Effector memory CD8-positive, alpha-beta T cell (primary cell): Measurements from ENCODE around the gene NCBP1.

Experiments
- ATAC-seq: fragments of 150-1000 bp; cut with Tn5 transposase; replicated peaks from 2 replicates; pipeline ENCODE4 v1.10.0; 2021; ENCODE audit warnings: mild to moderate bottlenecking, moderate library complexity
- DNase-seq, 3 experiments: peaks; one replicate each; pipeline ENCODE4 v3.0.0; 2021
- H3K27ac Mint-ChIP-seq, 2 donors: one replicate each; pipeline ENCODE4 v1.8.0; 2022; ENCODE audit warnings: mild to moderate bottlenecking in 2 of 2, mixed read lengths in 2 of 2, moderate library complexity in 2 of 2
- H3K27me3 Mint-ChIP-seq, 2 donors: one replicate each; pipeline ENCODE4 v1.8.0; 2022; ENCODE audit warnings: mixed read lengths in 2 of 2
- H3K36me3 Mint-ChIP-seq: one replicate; pipeline ENCODE4 v1.8.0; 2022; ENCODE audit warnings: mild to moderate bottlenecking, moderate library complexity, mixed read lengths; ENCODE audit not compliant: insufficient read depth
- H3K4me1 Mint-ChIP-seq, 2 donors: one replicate each; pipeline ENCODE4 v1.8.0; 2022; ENCODE audit warnings: low read depth in 2 of 2, mixed read lengths in 2 of 2
- H3K4me3 Mint-ChIP-seq, 2 donors: one replicate each; pipeline ENCODE4 v1.8.0; 2022; ENCODE audit warnings: mild to moderate bottlenecking in 2 of 2, mixed read lengths in 2 of 2, moderate library complexity in 2 of 2
- H3K9me3 Mint-ChIP-seq, 2 donors: one replicate each; pipeline ENCODE4 v1.8.0; 2022; ENCODE audit warnings: mixed read lengths in 2 of 2

Gene NCBP1

DNA sequence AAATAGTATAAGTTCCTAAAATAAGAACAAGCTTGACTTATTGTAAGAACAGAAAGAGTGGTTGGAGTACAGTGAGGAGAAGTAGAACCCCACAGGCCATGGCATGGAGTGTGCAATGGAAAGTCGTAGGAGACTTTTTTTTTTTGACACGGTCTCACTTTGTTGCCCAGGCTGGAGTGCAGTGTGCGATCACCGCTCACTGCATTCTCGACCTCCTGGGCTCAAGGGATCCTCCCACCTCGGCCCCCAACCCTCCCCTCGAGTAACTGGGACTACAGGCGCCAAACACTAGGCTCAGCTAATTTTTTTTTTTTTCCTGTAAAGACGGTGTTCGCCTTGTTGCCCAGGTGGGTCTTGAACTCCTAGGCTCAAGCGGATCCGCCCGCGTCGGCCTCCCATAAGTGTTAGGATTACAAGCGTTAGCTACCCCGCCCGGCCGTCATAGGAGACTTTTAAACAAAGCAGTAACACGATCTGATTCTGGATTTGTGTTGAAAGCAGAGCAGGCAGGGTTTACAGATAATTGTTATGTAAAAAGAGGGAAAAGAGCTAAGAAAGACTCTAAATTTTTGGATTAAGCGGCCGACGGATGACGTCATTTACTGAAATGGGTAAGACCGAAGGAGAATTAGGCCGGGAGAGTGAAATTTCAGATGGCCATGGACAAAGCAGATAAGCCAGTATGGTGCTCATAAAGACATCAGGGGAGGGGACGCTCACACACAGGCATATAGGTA is 1.2 kb upstream of the NCBP1 start:
- ATAC-seq: peak; percentile 1
- H3K27ac Mint-ChIP-seq: peak overlapping the region; percentile 98 to 99
- no peak for DNase-seq
- H3K4me1 Mint-ChIP-seq: peaks cover 30 to 47% of the 10 kb centered on the region in 2 donors
- peaks cover 26% of the 10 kb centered on the region for H3K36me3 Mint-ChIP-seq
- peak overlapping the region; percentile 88 to 92 for H3K4me3 Mint-ChIP-seq
- no peaks in the 10 kb centered on the region for H3K27me3 Mint-ChIP-seq
- H3K9me3 Mint-ChIP-seq: no peaks in the 10 kb centered on the region

- no peaks in the 10 kb centered on the region for H3K9me3 Mint-ChIP-seq
- ATAC-seq (no peak), DNase-seq (peak in 1 of 3 experiments; percentile 5)
- H3K4me1 Mint-ChIP-seq: peaks cover 37 to 60% of the 10 kb centered on the region in 2 donors
- peaks cover 29% of the 10 kb centered on the region for H3K36me3 Mint-ChIP-seq
- H3K27me3 Mint-ChIP-seq: no peaks in the 10 kb centered on the region
- H3K4me3 Mint-ChIP-seq: peak overlapping the region; percentile 88 to 92
- peak overlapping the region; percentile 98 to 99 for H3K27ac Mint-ChIP-seq
Measured at GRCh38 chr9:97633859-97634490, 354 bp downstream of the NCBP1 start.

- no peak for DNase-seq
- H3K27ac Mint-ChIP-seq: peak overlapping the region; percentile 98 to 99
- no peaks in the 10 kb centered on the region for H3K27me3 Mint-ChIP-seq
- ATAC-seq: no peak
- peaks cover 30% of the 10 kb centered on the region for H3K36me3 Mint-ChIP-seq
- peaks cover 40 to 61% of the 10 kb centered on the region in 2 donors for H3K4me1 Mint-ChIP-seq
- H3K9me3 Mint-ChIP-seq: no peaks in the 10 kb centered on the region
- peak overlapping the region; percentile 88 to 92 for H3K4me3 Mint-ChIP-seq
Measured at GRCh38 chr9:97635026-97635425, 1.4 kb downstream of the NCBP1 start.

GRCh38 chr9:97636903-97637302 is 3.3 kb downstream of the NCBP1 start:
- peak overlapping the region in 1 of 2 donors; percentile 47 for H3K4me3 Mint-ChIP-seq
- H3K27me3 Mint-ChIP-seq: no peaks in the 10 kb centered on the region
- H3K9me3 Mint-ChIP-seq: no peaks in the 10 kb centered on the region
- peaks cover 34% of the 10 kb centered on the region for H3K36me3 Mint-ChIP-seq
- no peak for ATAC-seq
- H3K27ac Mint-ChIP-seq: peak overlapping the region; percentile 9 to 45
- H3K4me1 Mint-ChIP-seq: peaks cover 41 to 60% of the 10 kb centered on the region in 2 donors
- no peak for DNase-seq

GRCh38 chr9:97638666-97639065 is 5.0 kb downstream of the NCBP1 start:
- no peak overlapping the region for H3K4me3 Mint-ChIP-seq
- H3K36me3 Mint-ChIP-seq: peaks cover 22% of the 10 kb centered on the region

DNA sequence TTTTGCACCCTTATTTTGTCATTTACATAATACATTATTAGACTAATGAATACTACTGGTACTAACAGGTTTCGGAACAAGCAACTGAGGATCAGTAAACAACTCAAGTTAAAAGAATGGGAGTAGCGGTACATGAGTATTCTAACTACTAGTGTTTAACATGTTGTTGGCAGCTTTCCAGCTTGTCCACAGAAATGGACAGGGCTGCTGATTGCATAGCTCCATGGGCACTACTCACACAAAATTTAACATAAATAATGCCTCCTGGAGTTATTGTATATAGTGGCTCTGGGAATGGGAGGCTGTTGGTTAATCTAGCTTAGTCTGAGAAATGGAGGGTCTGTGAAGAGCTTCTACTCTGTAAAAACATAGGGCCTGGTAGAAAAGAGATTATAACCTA is 6.7 kb downstream of the NCBP1 start:
- H3K4me3 Mint-ChIP-seq: no peak overlapping the region

More at GRCh38 chr9:97638666-97639065, 5.0 kb downstream of the NCBP1 start:
- Mint-ChIP-seq H3K4me1 (peaks cover 34 to 54% of the 10 kb centered on the region in 2 donors), H3K27me3 (no peaks in the 10 kb centered on the region), H3K9me3 (no peaks in the 10 kb centered on the region), H3K27ac (peak overlapping the region in 1 of 2 donors; percentile 68)
- ATAC-seq (no peak), DNase-seq (no peak)

GRCh38 chr9:97645720-97646119 is 12.1 kb downstream of the NCBP1 start:
- H3K4me3 Mint-ChIP-seq: no peak overlapping the region
- H3K27ac Mint-ChIP-seq: peak overlapping the region in 1 of 2 donors; percentile 35
- H3K27me3 Mint-ChIP-seq: no peaks in the 10 kb centered on the region
- H3K36me3 Mint-ChIP-seq: peaks cover 64% of the 10 kb centered on the region
- H3K4me1 Mint-ChIP-seq: peaks cover 1 to 10% of the 10 kb centered on the region in 2 donors
- H3K9me3 Mint-ChIP-seq: no peaks in the 10 kb centered on the region
- no peak for DNase-seq
- ATAC-seq: no peak

More for the DNA sequence above, 6.7 kb downstream of the NCBP1 start:
- no peak for DNase-seq
- peaks cover 20% of the 10 kb centered on the region for H3K36me3 Mint-ChIP-seq
- ATAC-seq: no peak
- peaks cover 24 to 47% of the 10 kb centered on the region in 2 donors for H3K4me1 Mint-ChIP-seq
- H3K27ac Mint-ChIP-seq: peak overlapping the region in 1 of 2 donors; percentile 31
- H3K27me3 Mint-ChIP-seq: no peaks in the 10 kb centered on the region
- H3K9me3 Mint-ChIP-seq: no peaks in the 10 kb centered on the region

DNA sequence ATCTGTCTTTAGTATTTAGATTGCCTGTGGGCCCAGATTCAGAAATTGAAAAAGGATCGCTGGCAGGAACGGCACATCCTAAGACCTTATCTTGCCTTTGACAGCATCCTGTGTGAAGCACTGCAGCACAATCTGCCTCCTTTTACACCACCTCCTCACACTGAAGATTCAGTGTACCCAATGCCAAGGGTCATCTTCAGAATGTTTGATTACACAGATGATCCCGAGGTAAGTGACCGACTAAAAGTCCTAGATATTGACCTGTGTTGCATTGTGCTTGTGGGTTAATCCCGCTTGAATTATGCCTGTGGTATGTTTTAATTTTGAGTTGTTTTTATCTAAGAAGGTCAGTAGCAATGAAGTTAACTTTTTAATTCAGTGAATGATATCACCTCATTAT is 14.4 kb downstream of the NCBP1 start:
- Mint-ChIP-seq H3K27ac (no peak overlapping the region), H3K4me3 (no peak overlapping the region), H3K9me3 (no peaks in the 10 kb centered on the region), H3K36me3 (peaks cover 75% of the 10 kb centered on the region), H3K4me1 (peaks cover 1 to 9% of the 10 kb centered on the region in 2 donors), H3K27me3 (no peaks in the 10 kb centered on the region)
- ATAC-seq (no peak), DNase-seq (no peak)

GRCh38 chr9:97651646-97652045 is 18.0 kb downstream of the NCBP1 start:
- Mint-ChIP-seq H3K4me1 (no peaks in the 10 kb centered on the region), H3K9me3 (no peaks in the 10 kb centered on the region), H3K36me3 (peaks cover 94% of the 10 kb centered on the region), H3K4me3 (no peak overlapping the region), H3K27me3 (no peaks in the 10 kb centered on the region), H3K27ac (no peak overlapping the region)
- no peak for DNase-seq
- ATAC-seq: no peak

DNA sequence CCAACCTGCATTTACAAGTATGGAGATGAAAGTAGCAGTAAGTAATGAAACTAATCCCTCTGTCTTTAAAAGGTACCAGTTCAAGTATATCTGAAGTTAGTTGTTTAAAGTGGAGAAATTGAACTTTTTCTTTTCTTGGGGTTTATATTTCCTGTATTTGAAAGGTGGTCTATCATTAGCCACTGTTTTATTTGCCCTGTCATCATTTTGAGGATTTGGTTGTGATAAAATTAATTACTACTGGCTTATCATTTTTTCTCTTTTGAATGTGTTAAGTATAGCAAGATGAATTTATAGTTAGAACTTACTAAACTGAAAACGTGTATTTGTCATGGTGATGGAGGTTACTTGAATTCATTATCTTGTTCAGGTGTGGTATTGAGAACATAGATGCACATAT is 25.1 kb downstream of the NCBP1 start:
- Mint-ChIP-seq H3K27me3 (no peaks in the 10 kb centered on the region), H3K36me3 (peaks cover 89% of the 10 kb centered on the region), H3K27ac (peak overlapping the region in 1 of 2 donors; percentile 38), H3K9me3 (no peaks in the 10 kb centered on the region), H3K4me3 (no peak overlapping the region), H3K4me1 (no peaks in the 10 kb centered on the region)
- ATAC-seq: no peak
- DNase-seq: no peak

DNA sequence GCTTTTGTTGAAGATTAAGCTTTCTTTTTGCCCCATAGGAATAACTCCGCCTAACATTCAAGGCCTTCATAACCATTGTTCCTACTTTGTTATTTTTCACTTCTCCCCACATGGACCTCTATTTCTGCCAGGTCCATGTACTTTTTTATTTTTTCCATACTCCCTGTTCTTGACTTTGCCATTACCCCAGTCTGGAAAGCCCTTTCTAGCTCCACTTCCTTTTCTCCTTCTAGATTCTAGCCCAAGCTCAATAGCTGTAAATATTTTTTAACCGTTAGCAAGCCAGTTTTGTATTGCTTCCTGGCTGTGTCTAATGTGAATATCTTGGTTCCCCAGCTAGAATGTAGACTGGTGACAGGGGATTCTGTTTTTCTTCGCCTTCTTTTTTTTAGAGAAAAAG is 26.1 kb downstream of the NCBP1 start:
- Mint-ChIP-seq H3K27ac (peak overlapping the region; percentile 10 to 38), H3K4me3 (no peak overlapping the region), H3K27me3 (no peaks in the 10 kb centered on the region), H3K9me3 (no peaks in the 10 kb centered on the region), H3K36me3 (peaks cover 87% of the 10 kb centered on the region), H3K4me1 (peaks cover 0 to 2% of the 10 kb centered on the region in 2 donors)
- ATAC-seq (no peak), DNase-seq (no peak)

DNA sequence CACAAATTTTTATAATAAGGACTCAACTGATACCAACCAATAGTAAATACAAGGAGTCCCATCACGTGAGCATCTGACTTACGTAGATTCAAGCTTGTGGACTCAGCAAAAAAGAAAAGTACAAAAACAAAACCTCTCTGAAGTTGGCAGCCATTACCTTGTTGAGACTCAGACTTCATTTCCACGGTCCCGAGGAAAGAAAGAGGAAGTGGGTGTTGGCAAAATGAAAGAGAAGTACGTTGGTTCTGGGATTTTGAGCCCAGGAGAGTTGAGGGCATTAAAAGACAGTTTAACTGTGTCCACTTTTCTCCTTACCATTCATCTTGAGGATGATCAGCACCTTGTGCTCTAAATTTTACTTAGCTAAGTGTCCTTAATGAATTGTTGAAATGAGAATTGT is 26.7 kb downstream of the NCBP1 start:
- H3K36me3 Mint-ChIP-seq: peaks cover 81% of the 10 kb centered on the region
- DNase-seq (no peak), ATAC-seq (no peak)
- H3K4me1 Mint-ChIP-seq: peaks cover 0 to 2% of the 10 kb centered on the region in 2 donors
- no peak overlapping the region for H3K4me3 Mint-ChIP-seq
- no peaks in the 10 kb centered on the region for H3K27me3 Mint-ChIP-seq
- H3K27ac Mint-ChIP-seq: peak overlapping the region in 1 of 2 donors; percentile 10
- H3K9me3 Mint-ChIP-seq: no peaks in the 10 kb centered on the region

DNA sequence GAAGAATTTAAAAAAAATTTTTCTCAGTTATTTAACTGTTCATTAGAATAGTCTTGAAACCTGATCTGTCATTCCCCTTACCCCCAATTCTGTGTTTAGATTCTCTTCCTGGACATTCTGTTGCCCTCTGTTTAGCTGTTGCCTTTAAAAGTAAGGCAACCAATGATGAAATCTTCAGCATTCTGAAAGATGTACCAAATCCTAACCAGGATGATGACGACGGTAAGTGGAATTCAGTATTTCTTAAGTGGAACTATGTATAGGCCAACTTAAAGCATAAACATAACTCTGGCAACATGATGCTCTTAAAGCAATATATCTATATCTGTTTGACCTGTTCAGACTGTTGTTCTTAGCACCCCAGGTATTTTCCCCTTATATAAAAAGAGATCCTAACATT is 27.2 kb downstream of the NCBP1 start:
- Mint-ChIP-seq H3K4me3 (no peak overlapping the region), H3K36me3 (peaks cover 77% of the 10 kb centered on the region), H3K27ac (no peak overlapping the region), H3K9me3 (no peaks in the 10 kb centered on the region), H3K27me3 (no peaks in the 10 kb centered on the region), H3K4me1 (peaks cover 0 to 2% of the 10 kb centered on the region in 2 donors)
- ATAC-seq (no peak), DNase-seq (no peak)

DNA sequence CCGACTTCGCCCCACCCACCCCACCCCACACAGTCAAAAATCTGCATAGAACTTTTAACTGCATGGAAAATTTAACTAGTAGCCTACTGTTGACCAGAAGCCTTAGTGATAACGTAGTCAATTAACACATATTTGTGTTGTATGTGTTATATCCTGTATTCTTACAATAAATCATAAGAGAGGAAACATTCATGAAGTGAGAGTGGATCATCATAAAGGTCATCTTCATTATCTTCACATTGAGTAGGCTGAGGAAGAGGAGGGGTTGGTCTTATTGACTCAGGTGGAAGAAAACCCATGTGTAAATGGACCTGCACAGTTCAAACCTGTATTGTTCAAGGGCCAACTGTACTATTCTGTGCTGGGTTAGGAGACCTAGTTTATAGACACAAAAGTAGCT is 32.1 kb downstream of the NCBP1 start:
- Mint-ChIP-seq H3K27me3 (no peaks in the 10 kb centered on the region), H3K4me1 (peaks cover 8 to 9% of the 10 kb centered on the region in 2 donors), H3K4me3 (no peak overlapping the region), H3K27ac (peak overlapping the region; percentile 3 to 4), H3K36me3 (peaks cover 82% of the 10 kb centered on the region), H3K9me3 (no peaks in the 10 kb centered on the region)
- DNase-seq: no peak
- no peak for ATAC-seq
